Measurements from ENCODE around the gene NDUFAF2.
A peak's percentile ranks its signal among the peaks of the same experiment; 100 is the strongest.

The NDUFAF2 gene

GRCh38 chr5:61053937-61054336, 108.9 kb downstream of the NDUFAF2 start:
- H3K18ac ChIP-seq (ENCODE audit: low read length), result no peak overlapping the region
- no CpG with 5 or more reads among the region's 2 CpGs for WGBS, 2 donors (ENCODE audit: extremely low coverage in 2 of 2, insufficient read length in 2 of 2, insufficient replicate concordance in 1 of 2)

GRCh38 chr5:61055434-61056006, 110.5 kb downstream of the NDUFAF2 start:
- Histone ChIP-seq H3K27ac (replicated peaks; ENCODE audit: low read length) (no peak overlapping the region), H3K4me1 (ENCODE audit: control insufficient read depth in 2 of 2, insufficient read depth in 1 of 2, low read depth in 1 of 2, low read length in 2 of 2) (peaks cover 0 to 6% of the 10 kb centered on the region in 2 donors), H2BK15ac (ENCODE audit: low read length) (no peak overlapping the region), H3K27me3 (ENCODE audit: control insufficient read depth in 3 of 3, insufficient read depth in 3 of 3, low read depth in 1 of 3, low read length in 3 of 3) (no peaks in the 10 kb centered on the region), H3K18ac (ENCODE audit: low read length) (no peak overlapping the region), H2AFZ (ENCODE audit: low read length) (no peak overlapping the region), H2AK5ac (ENCODE audit: low read depth, low read length) (no peak overlapping the region), H2BK5ac (ENCODE audit: low read length) (no peak overlapping the region), H3K79me1 (ENCODE audit: low read depth, low read length) (no peaks in the 10 kb centered on the region), H3K9me3 (replicated peaks in 1 of 2; ENCODE audit: control insufficient read depth in 2 of 2, insufficient read depth in 1 of 2, low read depth in 1 of 2, low read length in 2 of 2) (no peaks in the 10 kb centered on the region), H3K23ac (ENCODE audit: low read depth, low read length, poor library complexity) (no peak overlapping the region), H3K14ac (ENCODE audit: low read length) (no peak overlapping the region), H2BK12ac (ENCODE audit: low read length) (no peak overlapping the region), H3K4me3 (ENCODE audit: low read length in 2 of 2) (no peak overlapping the region), H4K8ac (ENCODE audit: low read depth, low read length) (no peak overlapping the region), H3K4me2 (ENCODE audit: insufficient read depth, low read length, poor library complexity, severe bottlenecking) (no peak overlapping the region), H2BK120ac (ENCODE audit: low read depth, low read length) (no peak overlapping the region), H3K4ac (ENCODE audit: low read length) (no peak overlapping the region), H3K36me3 (replicated peaks in 1 of 2; ENCODE audit: control insufficient read depth in 2 of 2, insufficient read depth in 2 of 2, low read length in 2 of 2) (no peaks in the 10 kb centered on the region), H4K91ac (ENCODE audit: low read depth, low read length, poor library complexity) (no peak overlapping the region), H3K9ac (ENCODE audit: low read depth, low read length, poor library complexity) (no peak overlapping the region)
- DNase-seq (ENCODE audit: low spot score), result peak; percentile 42

More at GRCh38 chr5:61053937-61054336, 108.9 kb downstream of the NDUFAF2 start:
- Histone ChIP-seq H3K9me3 (replicated peaks in 1 of 2; ENCODE audit: control insufficient read depth in 2 of 2, insufficient read depth in 1 of 2, low read depth in 1 of 2, low read length in 2 of 2) (no peaks in the 10 kb centered on the region), H3K27me3 (ENCODE audit: control insufficient read depth in 3 of 3, insufficient read depth in 3 of 3, low read depth in 1 of 3, low read length in 3 of 3) (no peaks in the 10 kb centered on the region), H2BK120ac (ENCODE audit: low read depth, low read length) (no peak overlapping the region), H3K4me3 (ENCODE audit: low read length in 2 of 2) (no peak overlapping the region), H3K4me2 (ENCODE audit: insufficient read depth, low read length, poor library complexity, severe bottlenecking) (no peak overlapping the region), H2BK15ac (ENCODE audit: low read length) (no peak overlapping the region), H4K8ac (ENCODE audit: low read depth, low read length) (no peak overlapping the region), H3K14ac (ENCODE audit: low read length) (no peak overlapping the region), H3K23ac (ENCODE audit: low read depth, low read length, poor library complexity) (no peak overlapping the region), H3K9ac (ENCODE audit: low read depth, low read length, poor library complexity) (no peak overlapping the region), H2BK12ac (ENCODE audit: low read length) (no peak overlapping the region), H3K36me3 (replicated peaks in 1 of 2; ENCODE audit: control insufficient read depth in 2 of 2, insufficient read depth in 2 of 2, low read length in 2 of 2) (no peaks in the 10 kb centered on the region), H3K79me1 (ENCODE audit: low read depth, low read length) (no peaks in the 10 kb centered on the region), H2AFZ (ENCODE audit: low read length) (no peak overlapping the region), H3K4me1 (ENCODE audit: control insufficient read depth in 2 of 2, insufficient read depth in 1 of 2, low read depth in 1 of 2, low read length in 2 of 2) (peaks cover 0 to 6% of the 10 kb centered on the region in 2 donors), H3K27ac (replicated peaks; ENCODE audit: low read length) (no peak overlapping the region), H4K91ac (ENCODE audit: low read depth, low read length, poor library complexity) (no peak overlapping the region), H2AK5ac (ENCODE audit: low read depth, low read length) (no peak overlapping the region), H3K4ac (ENCODE audit: low read length) (no peak overlapping the region), H2BK5ac (ENCODE audit: low read length) (no peak overlapping the region)
- no peak for DNase-seq (ENCODE audit: low spot score)

GRCh38 chr5:61059499-61059898, 114.5 kb downstream of the NDUFAF2 start:
- no peak overlapping the region for H2AK5ac ChIP-seq (ENCODE audit: low read depth, low read length)
- H3K9me3 ChIP-seq (replicated peaks in 1 of 2; ENCODE audit: control insufficient read depth in 2 of 2, insufficient read depth in 1 of 2, low read depth in 1 of 2, low read length in 2 of 2), result peaks cover 0 to 14% of the 10 kb centered on the region in 2 donors
- no peak overlapping the region for H3K4me3 ChIP-seq (ENCODE audit: low read length in 2 of 2)
- no peak overlapping the region for H3K23ac ChIP-seq (ENCODE audit: low read depth, low read length, poor library complexity)
- H3K18ac ChIP-seq (ENCODE audit: low read length), result no peak overlapping the region
- H3K14ac ChIP-seq (ENCODE audit: low read length), result no peak overlapping the region
- H3K4me1 ChIP-seq (ENCODE audit: control insufficient read depth in 2 of 2, insufficient read depth in 1 of 2, low read depth in 1 of 2, low read length in 2 of 2), result no peaks in the 10 kb centered on the region
- H2BK12ac ChIP-seq (ENCODE audit: low read length), result no peak overlapping the region
- H4K91ac ChIP-seq (ENCODE audit: low read depth, low read length, poor library complexity), result no peak overlapping the region
- no peak for DNase-seq (ENCODE audit: low spot score)
- H2BK5ac ChIP-seq (ENCODE audit: low read length), result no peak overlapping the region
- no peak overlapping the region for H2BK15ac ChIP-seq (ENCODE audit: low read length)
- H3K36me3 ChIP-seq (replicated peaks in 1 of 2; ENCODE audit: control insufficient read depth in 2 of 2, insufficient read depth in 2 of 2, low read length in 2 of 2), result no peaks in the 10 kb centered on the region
- no peaks in the 10 kb centered on the region for H3K27me3 ChIP-seq (ENCODE audit: control insufficient read depth in 3 of 3, insufficient read depth in 3 of 3, low read depth in 1 of 3, low read length in 3 of 3)
- H2BK120ac ChIP-seq (ENCODE audit: low read depth, low read length), result no peak overlapping the region
- H3K27ac ChIP-seq (replicated peaks; ENCODE audit: low read length), result no peak overlapping the region
- no peaks in the 10 kb centered on the region for H3K79me1 ChIP-seq (ENCODE audit: low read depth, low read length)
- no peak overlapping the region for H3K9ac ChIP-seq (ENCODE audit: low read depth, low read length, poor library complexity)
- H2AFZ ChIP-seq (ENCODE audit: low read length), result no peak overlapping the region
- no peak overlapping the region for H3K4ac ChIP-seq (ENCODE audit: low read length)
- H3K4me2 ChIP-seq (ENCODE audit: insufficient read depth, low read length, poor library complexity, severe bottlenecking), result no peak overlapping the region
- H4K8ac ChIP-seq (ENCODE audit: low read depth, low read length), result no peak overlapping the region

- Histone ChIP-seq H2BK5ac (ENCODE audit: low read length) (no peak overlapping the region), H3K27me3 (ENCODE audit: control insufficient read depth in 3 of 3, insufficient read depth in 3 of 3, low read depth in 1 of 3, low read length in 3 of 3) (no peaks in the 10 kb centered on the region), H3K4ac (ENCODE audit: low read length) (no peak overlapping the region), H3K4me1 (ENCODE audit: control insufficient read depth in 2 of 2, insufficient read depth in 1 of 2, low read depth in 1 of 2, low read length in 2 of 2) (no peaks in the 10 kb centered on the region), H3K27ac (replicated peaks; ENCODE audit: low read length) (no peak overlapping the region), H3K14ac (ENCODE audit: low read length) (no peak overlapping the region), H2BK15ac (ENCODE audit: low read length) (no peak overlapping the region), H2AFZ (ENCODE audit: low read length) (no peak overlapping the region), H3K4me2 (ENCODE audit: insufficient read depth, low read length, poor library complexity, severe bottlenecking) (no peak overlapping the region), H3K79me1 (ENCODE audit: low read depth, low read length) (no peaks in the 10 kb centered on the region), H3K23ac (ENCODE audit: low read depth, low read length, poor library complexity) (no peak overlapping the region), H3K18ac (ENCODE audit: low read length) (no peak overlapping the region), H3K9me3 (replicated peaks in 1 of 2; ENCODE audit: control insufficient read depth in 2 of 2, insufficient read depth in 1 of 2, low read depth in 1 of 2, low read length in 2 of 2) (peaks cover 0 to under 1% of the 10 kb centered on the region in 2 donors), H2BK12ac (ENCODE audit: low read length) (no peak overlapping the region), H4K8ac (ENCODE audit: low read depth, low read length) (no peak overlapping the region), H3K9ac (ENCODE audit: low read depth, low read length, poor library complexity) (no peak overlapping the region), H4K91ac (ENCODE audit: low read depth, low read length, poor library complexity) (no peak overlapping the region), H3K4me3 (ENCODE audit: low read length in 2 of 2) (no peak overlapping the region), H2AK5ac (ENCODE audit: low read depth, low read length) (no peak overlapping the region), H2BK120ac (ENCODE audit: low read depth, low read length) (no peak overlapping the region), H3K36me3 (replicated peaks in 1 of 2; ENCODE audit: control insufficient read depth in 2 of 2, insufficient read depth in 2 of 2, low read length in 2 of 2) (no peaks in the 10 kb centered on the region)
- no peak for DNase-seq (ENCODE audit: low spot score)
Measured at GRCh38 chr5:61069150-61069549, 124.1 kb downstream of the NDUFAF2 start.
